HCT116 (cell line): Measurements from ENCODE around the gene RAB38.

Source experiments
- EZH2 ChIP-seq: fragments of 200-600 bp; sonication (generic); IDR thresholded peaks from 2 replicates; pipeline ENCODE4 v1.6.1; 2017; ENCODE audit warnings: antibody characterized with exemption, mixed run types
- EZH2phosphoT487 ChIP-seq: fragments of 200-600 bp; IDR thresholded peaks from 2 replicates; pipeline ENCODE4 v1.6.1; 2018; ENCODE audit warnings: antibody characterized with exemption, borderline replicate concordance
- FOSL1 ChIP-seq: IDR thresholded peaks from 2 replicates; pipeline ENCODE4 v1.6.1; 2012; ENCODE audit warnings: low read depth
- POLR2A ChIP-seq: IDR thresholded peaks from 2 replicates; pipeline ENCODE4 v1.7.0; 2011; ENCODE audit warnings: borderline replicate concordance; ENCODE audit not compliant: insufficient read depth, insufficient read length; ENCODE audit errors: extremely low read depth
- POLR2AphosphoS5 ChIP-seq: IDR thresholded peaks from 2 replicates; pipeline ENCODE4 v1.6.1; 2011; ENCODE audit warnings: mild to moderate bottlenecking, low read depth, low read length, moderate library complexity
- RAD21 ChIP-seq: IDR thresholded peaks from 2 replicates; pipeline ENCODE4 v1.6.1; 2012; ENCODE audit warnings: low read depth, mild to moderate bottlenecking
- YY1 ChIP-seq: IDR thresholded peaks from 2 replicates; pipeline ENCODE4 v1.6.1; 2011; ENCODE audit warnings: low read length, low read depth, moderate library complexity, mild to moderate bottlenecking; ENCODE audit not compliant: insufficient replicate concordance; ENCODE audit errors: extremely low read depth
- ZNF274 ChIP-seq: fragments of 200-500 bp; sonication (Bioruptor generic); IDR thresholded peaks from 2 replicates; pipeline ENCODE4 v1.6.1; 2014; ENCODE audit warnings: mild to moderate bottlenecking, low read depth, low read length, inconsistent platforms
- TF ChIP-seq, protein P1 (sequence below), 3 experiments: fragments of 200-600 bp in 1 of 3; sonication (generic) in 1 of 3; IDR thresholded peaks in 2 of 3; conservative IDR thresholded peaks in 1 of 3; 2 replicates each; pipeline ENCODE4 v1.5.1; 2012 to 2017; ENCODE audit warnings: low read depth in 2 of 3, low read length in 2 of 3, antibody characterized with exemption in 1 of 3, borderline replicate concordance in 1 of 3, control low read depth in 1 of 3, mild to moderate bottlenecking in 1 of 3, mixed read lengths in 1 of 3, mixed run types in 1 of 3, moderate library complexity in 1 of 3; ENCODE audit not compliant: insufficient read depth in 1 of 3
- TF ChIP-seq, protein P2 (sequence below): IDR thresholded peaks from 2 replicates; pipeline ENCODE4 v1.6.1; 2012

GRCh38 chr11:88179141-88179540 lies 3.9 kb upstream of the RAB38 start:
- TF ChIP-seq ZNF274: no peak
- TF ChIP-seq, protein P1, sequence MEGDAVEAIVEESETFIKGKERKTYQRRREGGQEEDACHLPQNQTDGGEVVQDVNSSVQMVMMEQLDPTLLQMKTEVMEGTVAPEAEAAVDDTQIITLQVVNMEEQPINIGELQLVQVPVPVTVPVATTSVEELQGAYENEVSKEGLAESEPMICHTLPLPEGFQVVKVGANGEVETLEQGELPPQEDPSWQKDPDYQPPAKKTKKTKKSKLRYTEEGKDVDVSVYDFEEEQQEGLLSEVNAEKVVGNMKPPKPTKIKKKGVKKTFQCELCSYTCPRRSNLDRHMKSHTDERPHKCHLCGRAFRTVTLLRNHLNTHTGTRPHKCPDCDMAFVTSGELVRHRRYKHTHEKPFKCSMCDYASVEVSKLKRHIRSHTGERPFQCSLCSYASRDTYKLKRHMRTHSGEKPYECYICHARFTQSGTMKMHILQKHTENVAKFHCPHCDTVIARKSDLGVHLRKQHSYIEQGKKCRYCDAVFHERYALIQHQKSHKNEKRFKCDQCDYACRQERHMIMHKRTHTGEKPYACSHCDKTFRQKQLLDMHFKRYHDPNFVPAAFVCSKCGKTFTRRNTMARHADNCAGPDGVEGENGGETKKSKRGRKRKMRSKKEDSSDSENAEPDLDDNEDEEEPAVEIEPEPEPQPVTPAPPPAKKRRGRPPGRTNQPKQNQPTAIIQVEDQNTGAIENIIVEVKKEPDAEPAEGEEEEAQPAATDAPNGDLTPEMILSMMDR (IDR thresholded peaks at IDR 0.05 in 2 of 3, conservative IDR thresholded peaks at IDR 0.05 in 1 of 3; ENCODE audit: borderline replicate concordance in 1 of 3, insufficient read depth in 1 of 3, low read depth in 2 of 3, low read length in 2 of 3): no peak
- TF ChIP-seq EZH2phosphoT487: no peak
- no peak for TF ChIP-seq POLR2A
- no peak for TF ChIP-seq RAD21
- no peak for TF ChIP-seq EZH2
- no peak for TF ChIP-seq POLR2AphosphoS5
- TF ChIP-seq, protein P2, sequence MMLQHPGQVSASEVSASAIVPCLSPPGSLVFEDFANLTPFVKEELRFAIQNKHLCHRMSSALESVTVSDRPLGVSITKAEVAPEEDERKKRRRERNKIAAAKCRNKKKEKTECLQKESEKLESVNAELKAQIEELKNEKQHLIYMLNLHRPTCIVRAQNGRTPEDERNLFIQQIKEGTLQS: no peak
- no peak; the same call in 1 of the 2 replicates for TF ChIP-seq FOSL1
- TF ChIP-seq YY1: no peak
